IMR-90 (cell line): ENCODE measurements around the gene NPLOC4. TPM values are rescaled to one million over a fixed set of nuclear protein-coding genes. Genes with fewer than 3 reads are reported as not detected.

Experiments used
- ATAC-seq: fragments of 200-7000 bp; cut with Tn5 transposase; 2 replicates; pipeline ENCODE4 v1.9.1; 2020; ENCODE audit warnings: low read depth, mild to moderate bottlenecking, moderate library complexity
- BruUV-seq: library from RNA; stranded (reverse); fragments of 400-500 nt; replicated peaks from 2 replicates; lab custom pipeline; 2021; lab: Mats Ljungman, UMichigan
- CTCF ChIA-PET: fragments of 300-600 bp; formaldehyde crosslinking; extraction: SDS; loops from one replicate; lab custom pipeline; 2021; ENCODE audit warnings: antibody characterized with exemption; lab: Yijun Ruan, JAX
- POLR2A ChIA-PET: fragments of 300-600 bp; sonication (Branson Sonifier 250); formaldehyde crosslinking; loops from one replicate; lab custom pipeline; 2022; ENCODE audit warnings: antibody characterized with exemption; ENCODE audit not compliant: unreplicated experiment; lab: Charles Lee
- DNase-seq: peaks from one replicate; pipeline ENCODE4 v3.0.0; 2013
- H2AFZ ChIP-seq: replicated peaks from 2 replicates; pipeline ENCODE3; 2013; ENCODE audit warnings: low read length, mild to moderate bottlenecking; ENCODE audit not compliant: poor library complexity
- H2AK5ac ChIP-seq: 2 replicates; pipeline ENCODE4 v1.6.1; 2013; ENCODE audit warnings: low read depth, low read length, inconsistent platforms
- H2AK9ac ChIP-seq: replicated peaks from 2 replicates; pipeline ENCODE3; 2013; ENCODE audit warnings: mild to moderate bottlenecking, low read depth, low read length, moderate library complexity; ENCODE audit not compliant: poor library complexity
- H2BK120ac ChIP-seq: 2 replicates; pipeline ENCODE4 v1.6.1; 2013; ENCODE audit warnings: low read depth, low read length, inconsistent platforms
- H2BK15ac ChIP-seq: 3 replicates; pipeline ENCODE4 v1.6.1; 2013; ENCODE audit warnings: low read depth, low read length, inconsistent platforms
- H2BK20ac ChIP-seq: 2 replicates; pipeline ENCODE4 v1.6.1; 2013; ENCODE audit warnings: low read depth, mild to moderate bottlenecking, inconsistent platforms, low read length, moderate library complexity
- H2BK5ac ChIP-seq: 2 replicates; pipeline ENCODE4 v1.6.1; 2013; ENCODE audit warnings: mild to moderate bottlenecking, low read depth, low read length, inconsistent platforms; ENCODE audit not compliant: poor library complexity, severe bottlenecking
- H3K14ac ChIP-seq: replicated peaks from 2 replicates; pipeline ENCODE4 v1.6.1; 2013; ENCODE audit warnings: low read depth, low read length, inconsistent platforms
- H3K18ac ChIP-seq: 2 replicates; pipeline ENCODE4 v1.6.1; 2013; ENCODE audit warnings: low read depth, low read length, control low read depth
- H3K23ac ChIP-seq: 2 replicates; pipeline ENCODE4 v1.6.1; 2013; ENCODE audit warnings: low read depth, low read length, inconsistent platforms
- H3K27ac ChIP-seq: 2 replicates; pipeline ENCODE4 v1.5.1; 2013; ENCODE audit warnings: mild to moderate bottlenecking, control low read depth, low read length; ENCODE audit not compliant: insufficient read depth
- H3K27me3 ChIP-seq: 2 replicates; pipeline ENCODE4 v1.6.1; 2013; ENCODE audit warnings: low read length; ENCODE audit not compliant: control insufficient read depth, insufficient read depth
- H3K36me3 ChIP-seq: 2 replicates; pipeline ENCODE4 v1.6.1; 2013; ENCODE audit warnings: low read length, mixed read lengths; ENCODE audit not compliant: control insufficient read depth, insufficient read depth
- H3K4ac ChIP-seq: 2 replicates; pipeline ENCODE4 v1.6.1; 2013; ENCODE audit warnings: low read depth, low read length, inconsistent platforms
- H3K4me1 ChIP-seq: 2 replicates; pipeline ENCODE4 v1.6.1; 2013; ENCODE audit warnings: low read length, mixed read lengths; ENCODE audit not compliant: control insufficient read depth, insufficient read depth
- H3K4me2 ChIP-seq: 2 replicates; pipeline ENCODE4 v1.6.1; 2013; ENCODE audit warnings: low read depth, mild to moderate bottlenecking, control low read depth, low read length, moderate library complexity
- H3K4me3 ChIP-seq: 2 replicates; pipeline ENCODE4 v1.5.1; 2013; ENCODE audit warnings: low read depth, mild to moderate bottlenecking, control low read depth, low read length, moderate library complexity; ENCODE audit not compliant: insufficient read depth
- H3K56ac ChIP-seq: 2 replicates; pipeline ENCODE4 v1.6.1; 2013; ENCODE audit warnings: low read length, inconsistent platforms; ENCODE audit not compliant: insufficient read depth; ENCODE audit errors: extremely low read depth
- H3K79me1 ChIP-seq, 2 experiments: 2 replicates each; pipeline ENCODE4 v1.6.1; 2013; ENCODE audit warnings: low read length in 2 of 2, inconsistent platforms in 1 of 2, low read depth in 1 of 2
- H3K9ac ChIP-seq: 2 replicates; pipeline ENCODE4 v1.6.1; 2013; ENCODE audit warnings: low read depth, low read length, control low read depth
- H3K9me1 ChIP-seq: 2 replicates; pipeline ENCODE4 v1.6.1; 2013; ENCODE audit warnings: low read length, inconsistent platforms; ENCODE audit not compliant: insufficient read depth
- H3K9me3 ChIP-seq: 2 replicates; pipeline ENCODE4 v1.6.1; 2013; ENCODE audit warnings: low read length; ENCODE audit not compliant: control insufficient read depth, insufficient read depth
- H4K20me1 ChIP-seq: 2 replicates; pipeline ENCODE4 v1.6.1; 2013; ENCODE audit warnings: low read length, inconsistent platforms; ENCODE audit not compliant: insufficient read depth
- H4K5ac ChIP-seq: 2 replicates; pipeline ENCODE4 v1.6.1; 2013; ENCODE audit warnings: mild to moderate bottlenecking, low read depth, low read length, control low read depth
- H4K8ac ChIP-seq, 2 experiments: 2 replicates each; pipeline ENCODE4 v1.6.1; 2013; ENCODE audit warnings: low read depth in 2 of 2, low read length in 2 of 2, control low read depth in 1 of 2, inconsistent platforms in 1 of 2
- H4K91ac ChIP-seq: 2 replicates; pipeline ENCODE4 v1.6.1; 2013; ENCODE audit warnings: low read depth, low read length, inconsistent platforms; ENCODE audit not compliant: insufficient read depth
- BHLHE40 ChIP-seq: fragments of 150-350 bp; IDR thresholded peaks from 2 replicates; pipeline ENCODE4 v1.6.1; 2016; ENCODE audit warnings: mild to moderate bottlenecking, low read depth, low read length
- CEBPB ChIP-seq: IDR thresholded peaks from 2 replicates; pipeline ENCODE4 v1.6.1; 2012; ENCODE audit warnings: low read depth, low read length, improper control_type of control experiment
- CHD1 ChIP-seq: IDR thresholded peaks from 2 replicates; pipeline ENCODE4 v1.6.1; 2012; ENCODE audit warnings: low read depth, low read length, improper control_type of control experiment
- CTCF ChIP-seq: conservative IDR thresholded peaks from 2 replicates; pipeline ENCODE4 v1.5.1; 2012; ENCODE audit warnings: mild to moderate bottlenecking, low read depth, low read length, improper control_type of control experiment
- FOS ChIP-seq: fragments of 150-350 bp; IDR thresholded peaks from 2 replicates; pipeline ENCODE4 v1.6.1; 2016; ENCODE audit warnings: low read depth, low read length
- MAFK ChIP-seq: IDR thresholded peaks from 2 replicates; pipeline ENCODE4 v1.6.1; 2012; ENCODE audit warnings: low read depth, low read length, improper control_type of control experiment
- MAZ ChIP-seq: IDR thresholded peaks from 2 replicates; pipeline ENCODE4 v1.6.1; 2012; ENCODE audit warnings: low read depth, mild to moderate bottlenecking, low read length, improper control_type of control experiment, moderate library complexity, borderline replicate concordance
- MXI1 ChIP-seq: IDR thresholded peaks from 2 replicates; pipeline ENCODE4 v1.6.1; 2012; ENCODE audit warnings: low read depth, mild to moderate bottlenecking, low read length, moderate library complexity, borderline replicate concordance
- NFE2L2 ChIP-seq: fragments of 150-350 bp; IDR thresholded peaks from 2 replicates; pipeline ENCODE4 v1.6.1; 2016; ENCODE audit warnings: low read depth, mild to moderate bottlenecking, low read length
- POLR2A ChIP-seq: IDR thresholded peaks from 2 replicates; pipeline ENCODE4 v1.6.1; 2012; ENCODE audit warnings: mild to moderate bottlenecking, low read depth, low read length
- RAD21 ChIP-seq: IDR thresholded peaks from 2 replicates; pipeline ENCODE4 v1.6.1; 2012; ENCODE audit warnings: low read length, improper control_type of control experiment
- RCOR1 ChIP-seq: IDR thresholded peaks from 2 replicates; pipeline ENCODE4 v1.6.1; 2012; ENCODE audit warnings: mild to moderate bottlenecking, low read length, improper control_type of control experiment; ENCODE audit not compliant: insufficient replicate concordance
- RFX5 ChIP-seq: IDR thresholded peaks from 2 replicates; pipeline ENCODE4 v1.8.0; 2012; ENCODE audit warnings: low read depth, mild to moderate bottlenecking, low read length, moderate library complexity
- SMC3 ChIP-seq: fragments of 150-350 bp; IDR thresholded peaks from 2 replicates; pipeline ENCODE4 v1.6.1; 2016; ENCODE audit warnings: low read depth, mild to moderate bottlenecking, antibody characterized with exemption, low read length, moderate library complexity
- WGBS, 2 experiments: methylation state at CpG; one replicate each; pipeline versions ENCODE4 v1.1.5 to v1.1.7; 2013; ENCODE audit warnings: missing lambda C conversion rate in 2 of 2; ENCODE audit not compliant: insufficient read length in 1 of 2; ENCODE audit errors: extremely low coverage in 2 of 2; 5-methylcytosine and 5-hydroxymethylcytosine counted together
- dilution Hi-C: fragments of 300-500 bp; cut with HindIII; formaldehyde crosslinking; loops from one replicate; pipeline ENCODE4 v1.14.3; 2018; ENCODE audit warnings: low sequenced_read_pairs; ENCODE audit not compliant: unreplicated experiment
- in situ Hi-C: fragments of 300-500 bp; cut with MboI; formaldehyde crosslinking; loops from 3 replicates; pipeline ENCODE4 v1.14.3; 2019; ENCODE audit warnings: low sequenced_read_pairs, inconsistent platforms, mixed read lengths
- intact Hi-C: fragments of 100-400 bp; cut with micrococcal nuclease; formaldehyde crosslinking; loops from 2 replicates; pipeline ENCODE4 v1.10.0; 2022
- polyA plus RNA-seq, 3 experiments: library from polyadenylated mRNA; depleted of rRNA; stranded (reverse); fragments of >200 nt; gene quantifications; 2 replicates each; pipeline ENCODE4 v1.2.3, GENCODE V29; 2012; ENCODE audit warnings: low replicate concordance in 1 of 3
- total RNA-seq: library from RNA; depleted of rRNA; stranded (reverse); fragments of >200 nt; gene quantifications from 2 replicates; pipeline ENCODE4 v1.2.3, GENCODE V29; 2012
- TF ChIP-seq, protein P1 (sequence below): fragments of 150-350 bp; IDR thresholded peaks from 2 replicates; pipeline ENCODE4 v1.6.1; 2017; ENCODE audit warnings: mild to moderate bottlenecking, antibody characterized with exemption, low read length, low read depth

Gene NPLOC4
- total and polyA plus RNA-seq, 2 of the 4 experiments (the other 2 are of a cell fraction): 70.4 to 78.3 TPM

DNA sequence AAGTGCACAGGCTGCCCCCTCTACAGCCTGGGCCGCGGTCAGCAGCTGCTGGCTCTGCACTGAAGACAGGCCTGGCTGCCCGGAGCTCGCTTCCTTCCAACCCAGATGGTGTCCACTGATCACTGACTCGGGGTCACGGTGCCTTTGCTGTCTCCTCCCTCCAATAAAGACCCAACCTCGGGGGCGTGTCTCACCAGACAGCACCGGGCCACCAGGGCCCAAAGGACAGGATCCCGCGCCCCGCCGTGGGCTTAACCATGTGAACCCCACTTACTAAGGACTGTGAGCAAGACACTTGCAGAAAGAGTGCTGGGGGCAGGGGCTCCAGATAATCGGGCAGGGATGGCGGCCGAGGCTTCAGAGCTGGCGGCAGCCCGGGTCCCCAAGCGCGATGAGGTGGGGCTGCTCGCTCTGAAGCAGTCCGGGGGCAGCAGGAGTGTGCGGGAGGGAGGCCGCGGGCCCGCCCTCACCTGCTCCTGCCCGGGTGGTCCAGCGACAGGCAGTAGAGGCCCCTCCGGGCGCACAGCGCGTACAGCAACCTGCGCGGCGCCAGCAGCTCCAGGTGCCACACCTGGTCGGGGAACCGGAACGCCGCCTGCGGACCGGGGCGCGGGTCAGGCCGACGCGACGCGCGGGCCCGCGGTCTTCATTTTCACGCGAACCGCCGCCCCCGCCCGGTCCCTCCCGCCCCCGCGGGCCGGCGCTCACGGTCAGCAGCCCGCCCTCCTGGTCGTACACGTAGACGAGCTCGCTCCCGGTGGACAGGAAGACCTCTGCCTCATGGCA, 85.3 kb downstream of the NPLOC4 start:
- H3K56ac ChIP-seq: peak overlapping the region; percentile 54
- dilution Hi-C loops: no loop called here
- ChIA-PET POLR2A (no interaction called here), CTCF (no interaction called here)
- peak overlapping the region; percentile 100 for H3K4me3 ChIP-seq
- H3K4ac ChIP-seq: peak overlapping the region; percentile 95
- no peak overlapping the region for H2BK15ac ChIP-seq
- H3K14ac ChIP-seq: peak overlapping the region; percentile 81
- no peak overlapping the region for H2BK20ac ChIP-seq
- peak overlapping the region; percentile 88 for H2BK5ac ChIP-seq
- WGBS, 2 experiments: 4% methylated on average over 27 of the region's 69 CpGs; no CpG with 5 or more reads in 1 of the 2 experiments
- peak; percentile 24 for ATAC-seq
- no peaks in the 10 kb centered on the region for H3K9me3 ChIP-seq
- in situ Hi-C loops: no loop called here
- peaks cover 41% of the 10 kb centered on the region for H4K20me1 ChIP-seq
- peak overlapping the region; percentile 98 for H3K9ac ChIP-seq
- H3K27me3 ChIP-seq: no peaks in the 10 kb centered on the region
- peaks cover 17% of the 10 kb centered on the region for H3K9me1 ChIP-seq
- BruUV-seq: no TSS peak
- H3K4me2 ChIP-seq: peak overlapping the region; percentile 98
- peak overlapping the region; percentile 66 to 96; a peak in 2 of 4 replicates for H4K8ac ChIP-seq
- peak overlapping the region; percentile 94 for H3K27ac ChIP-seq
- peak overlapping the region; percentile 8 for H3K23ac ChIP-seq
- intact Hi-C loops: no loop called here
- peak overlapping the region; percentile 90; the same call in 1 of the 2 replicates for H3K18ac ChIP-seq
- peak overlapping the region; percentile 96 for H2AFZ ChIP-seq
- peak overlapping the region; percentile 88; the same call in 1 of the 2 replicates for H4K91ac ChIP-seq
- DNase-seq: peak; percentile 16
- H3K4me1 ChIP-seq: peaks cover 22% of the 10 kb centered on the region
- H2AK9ac ChIP-seq: peak overlapping the region; percentile 98
- H3K36me3 ChIP-seq: peaks cover 32% of the 10 kb centered on the region
- H2BK120ac ChIP-seq: peak overlapping the region; percentile 81; the same call in 1 of the 2 replicates
- peaks cover 17 to 70% of the 10 kb centered on the region in 2 experiments for H3K79me1 ChIP-seq
- H2AK5ac ChIP-seq: 0 out of 2 replicates have a peak overlapping the region, but pooled peaks have one; percentile 24
- peak overlapping the region; percentile 91; the same call in 1 of the 2 replicates for H4K5ac ChIP-seq
- TF ChIP-seq NFE2L2: no peak
- TF ChIP-seq CHD1: no peak
- TF ChIP-seq BHLHE40: no peak
- no peak for TF ChIP-seq FOS
- no peak for TF ChIP-seq MAFK
- TF ChIP-seq CEBPB: no peak
- TF ChIP-seq MAZ: no peak
- TF ChIP-seq, protein P1, sequence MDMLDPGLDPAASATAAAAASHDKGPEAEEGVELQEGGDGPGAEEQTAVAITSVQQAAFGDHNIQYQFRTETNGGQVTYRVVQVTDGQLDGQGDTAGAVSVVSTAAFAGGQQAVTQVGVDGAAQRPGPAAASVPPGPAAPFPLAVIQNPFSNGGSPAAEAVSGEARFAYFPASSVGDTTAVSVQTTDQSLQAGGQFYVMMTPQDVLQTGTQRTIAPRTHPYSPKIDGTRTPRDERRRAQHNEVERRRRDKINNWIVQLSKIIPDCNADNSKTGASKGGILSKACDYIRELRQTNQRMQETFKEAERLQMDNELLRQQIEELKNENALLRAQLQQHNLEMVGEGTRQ: no peak
- no peak for TF ChIP-seq RFX5
- no peak for TF ChIP-seq SMC3
- no peak for TF ChIP-seq CTCF
- TF ChIP-seq RCOR1: no peak
- no peak for TF ChIP-seq MXI1
- no peak for TF ChIP-seq POLR2A
- no peak for TF ChIP-seq RAD21
